ENCODE data around the gene ACTL10.
"Not testable (repeated sequence)": the region's sequence is repeated elsewhere in the genome, so short reads cannot be mapped to it uniquely, and the experiment has no call there.

Gene ACTL10

GRCh38 chr20:33666293-33667244 is at the start of gene ACTL10:
Gene ACTL10, plus strand, starts transcription at chr20:33666943. Its CDS starts 555 bp downstream, at chr20:33667498.
- DNase-seq (ENCODE audit: low read depth in 2 of 2, low spot score in 1 of 2), result peak; percentile 50 to 68

- DNase-seq (ENCODE audit: low read depth in 2 of 2, low spot score in 1 of 2), result no peak
These were observed 44.9 kb upstream of the ACTL10 start for GRCh38 chr20:33621717-33622400.

GRCh38 chr20:33622705-33623365 is 43.9 kb upstream of the ACTL10 start:
- DNase-seq (ENCODE audit: low read depth in 2 of 2, low spot score in 1 of 2), result no peak

GRCh38 chr20:33624399-33624798 is 42.3 kb upstream of the ACTL10 start:
- no peak for DNase-seq (ENCODE audit: low read depth in 2 of 2, low spot score in 1 of 2)

- no peak for DNase-seq (ENCODE audit: low read depth in 2 of 2, low spot score in 1 of 2)
These were observed 40.6 kb upstream of the ACTL10 start for GRCh38 chr20:33626190-33626589.

GRCh38 chr20:33627577-33628216 is 39.0 kb upstream of the ACTL10 start:
- DNase-seq (ENCODE audit: low read depth in 2 of 2, low spot score in 1 of 2), result no peak

GRCh38 chr20:33629533-33629932 is 37.2 kb upstream of the ACTL10 start:
- no peak for DNase-seq (ENCODE audit: low read depth in 2 of 2, low spot score in 1 of 2)

- no peak for DNase-seq (ENCODE audit: low read depth in 2 of 2, low spot score in 1 of 2)
These were observed 36.8 kb upstream of the ACTL10 start for GRCh38 chr20:33629979-33630378.

- no peak for DNase-seq (ENCODE audit: low read depth in 2 of 2, low spot score in 1 of 2)
These were observed 36.2 kb upstream of the ACTL10 start for GRCh38 chr20:33630507-33630906.

GRCh38 chr20:33631910-33632309 is 34.8 kb upstream of the ACTL10 start:
- not testable (repeated sequence) for DNase-seq (ENCODE audit: low read depth in 2 of 2, low spot score in 1 of 2)

GRCh38 chr20:33635341-33635740 is 31.4 kb upstream of the ACTL10 start:
- DNase-seq (ENCODE audit: low read depth in 2 of 2, low spot score in 1 of 2), result no peak

- no peak for DNase-seq (ENCODE audit: low read depth in 2 of 2, low spot score in 1 of 2)
These were observed 30.0 kb upstream of the ACTL10 start for GRCh38 chr20:33636776-33637175.

- no peak for DNase-seq (ENCODE audit: low read depth in 2 of 2, low spot score in 1 of 2)
These were observed 26.5 kb upstream of the ACTL10 start for GRCh38 chr20:33640287-33640686.

- no peak for DNase-seq (ENCODE audit: low read depth in 2 of 2, low spot score in 1 of 2)
These were observed 22.3 kb upstream of the ACTL10 start for GRCh38 chr20:33644313-33645071.

GRCh38 chr20:33645072-33645358 is 21.7 kb upstream of the ACTL10 start:
- no peak for DNase-seq (ENCODE audit: low read depth in 2 of 2, low spot score in 1 of 2)

GRCh38 chr20:33645396-33645795 is 21.3 kb upstream of the ACTL10 start:
- no peak for DNase-seq (ENCODE audit: low read depth in 2 of 2, low spot score in 1 of 2)

GRCh38 chr20:33646191-33646590 is 20.6 kb upstream of the ACTL10 start:
- DNase-seq (ENCODE audit: low read depth in 2 of 2, low spot score in 1 of 2), result no peak

GRCh38 chr20:33646959-33647602 is 19.7 kb upstream of the ACTL10 start:
- not testable (repeated sequence) for DNase-seq (ENCODE audit: low read depth in 2 of 2, low spot score in 1 of 2)

- DNase-seq (ENCODE audit: low read depth in 2 of 2, low spot score in 1 of 2), result no peak
These were observed 18.9 kb upstream of the ACTL10 start for GRCh38 chr20:33647603-33648395.
